Muscle of leg (tissue), 11 donors: ENCODE data around the gene MRTFB. TPM values are rescaled to one million over a fixed set of nuclear protein-coding genes. Genes with fewer than 3 reads are reported as not detected.

Source experiments
- DNase-seq: peaks from one replicate; pipeline ENCODE4 v3.0.0; 2013
- H3K27ac ChIP-seq: one replicate; pipeline ENCODE4 v1.5.1; 2013; ENCODE audit warnings: mild to moderate bottlenecking, low read length, control low read depth
- H3K27me3 ChIP-seq: one replicate; pipeline ENCODE4 v1.6.1; 2013; ENCODE audit warnings: low read length; ENCODE audit not compliant: control insufficient read depth, insufficient read depth
- H3K36me3 ChIP-seq: one replicate; pipeline ENCODE4 v1.6.1; 2013; ENCODE audit warnings: low read length; ENCODE audit not compliant: control insufficient read depth, insufficient read depth
- H3K4me1 ChIP-seq: one replicate; pipeline ENCODE4 v1.6.1; 2013; ENCODE audit warnings: low read length; ENCODE audit not compliant: control insufficient read depth, insufficient read depth
- H3K4me3 ChIP-seq: one replicate; pipeline ENCODE4 v1.5.1; 2013; ENCODE audit warnings: low read length, control low read depth
- H3K9me3 ChIP-seq: replicated peaks from 2 replicates; pipeline ENCODE4 v1.6.1; 2013; ENCODE audit warnings: low read depth, low read length; ENCODE audit not compliant: control insufficient read depth
- WGBS: methylation state at CpG from one replicate; pipeline ENCODE4 v1.1.5; 2013; ENCODE audit warnings: missing lambda C conversion rate; ENCODE audit not compliant: insufficient coverage; 5-methylcytosine and 5-hydroxymethylcytosine counted together
- polyA plus RNA-seq, 8 donors: library from polyadenylated mRNA; unstranded; fragments of 120-200 nt; gene quantifications; one replicate each; pipeline versions ENCODE4 v1.2.1 to v1.2.3, GENCODE V29; 2013; ENCODE audit warnings: inconsistent platforms in 1 of 8, low replicate concordance in 1 of 8; ENCODE audit not compliant: insufficient read length in 8 of 8, insufficient read depth in 1 of 8
- total RNA-seq: library from RNA; stranded (reverse); fragments of 120-200 nt; gene quantifications from one replicate; pipeline ENCODE4 v1.2.4, GENCODE V29; 2013

Gene MRTFB
- total and polyA plus RNA-seq, 9 donors, result 12.4 to 22.3 (median 17.0) TPM

GRCh38 chr16:14151256-14152030 is 80.3 kb downstream of the MRTFB start:
- Histone ChIP-seq H3K36me3 (no peaks in the 10 kb centered on the region), H3K27me3 (no peaks in the 10 kb centered on the region), H3K4me3 (no peak overlapping the region), H3K27ac (no peak overlapping the region), H3K9me3 (no peaks in the 10 kb centered on the region), H3K4me1 (no peaks in the 10 kb centered on the region)
- WGBS, result no CpG with 5 or more reads among the region's 2 CpGs
- DNase-seq, result peak; percentile 64

GRCh38 chr16:14155572-14156190 is 84.6 kb downstream of the MRTFB start:
- Histone ChIP-seq H3K27me3 (no peaks in the 10 kb centered on the region), H3K4me1 (no peaks in the 10 kb centered on the region), H3K27ac (no peak overlapping the region), H3K9me3 (no peaks in the 10 kb centered on the region), H3K4me3 (no peak overlapping the region), H3K36me3 (no peaks in the 10 kb centered on the region)
- 40% methylated on average over 4 of the region's 4 CpGs for WGBS
- DNase-seq, result no peak

GRCh38 chr16:14164916-14165662 is 94.0 kb downstream of the MRTFB start:
- no peaks in the 10 kb centered on the region for H3K4me1 ChIP-seq
- DNase-seq, result peak; percentile 53
- no peaks in the 10 kb centered on the region for H3K36me3 ChIP-seq
- H3K9me3 ChIP-seq, result no peaks in the 10 kb centered on the region
- no peak overlapping the region for H3K4me3 ChIP-seq
- no peak overlapping the region for H3K27ac ChIP-seq
- H3K27me3 ChIP-seq, result no peaks in the 10 kb centered on the region
- 56% methylated on average over 2 of the region's 5 CpGs for WGBS

- no peaks in the 10 kb centered on the region for H3K36me3 ChIP-seq
- no peaks in the 10 kb centered on the region for H3K9me3 ChIP-seq
- H3K4me3 ChIP-seq, result no peak overlapping the region
- DNase-seq, result no peak
- no peaks in the 10 kb centered on the region for H3K4me1 ChIP-seq
- H3K27ac ChIP-seq, result no peak overlapping the region
- WGBS, result no CpG with 5 or more reads among the region's 3 CpGs
- H3K27me3 ChIP-seq, result no peaks in the 10 kb centered on the region
Observed at GRCh38 chr16:14168146-14168545, 97.0 kb downstream of the MRTFB start.

DNA sequence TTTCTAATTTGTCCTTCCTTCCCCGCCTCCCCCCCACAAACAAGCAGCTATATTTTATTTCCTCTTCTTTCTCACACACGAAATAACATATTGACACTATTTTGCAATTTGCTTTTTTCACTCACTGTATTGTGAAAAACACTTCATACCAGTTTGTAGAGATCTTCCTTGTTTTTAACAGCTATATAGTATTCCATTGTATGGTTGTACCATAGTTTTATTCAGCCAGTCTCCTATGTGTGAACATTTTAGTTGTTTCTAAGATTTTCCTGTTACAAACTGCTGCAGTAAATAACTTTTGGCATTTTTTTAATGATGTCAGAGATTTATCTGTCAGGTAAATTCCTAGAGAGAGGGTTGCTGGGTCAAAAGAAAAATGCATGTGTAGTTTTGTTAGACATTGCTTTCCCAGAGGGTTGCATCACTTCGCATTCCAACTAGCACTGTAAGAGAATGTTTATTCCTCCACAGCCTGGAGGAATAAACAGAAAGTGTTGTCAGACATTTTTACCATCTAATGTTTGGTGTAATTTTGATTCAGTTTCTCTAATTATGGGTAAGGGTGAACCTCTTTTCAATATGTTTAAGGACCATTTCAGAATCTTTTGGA is 101.2 kb downstream of the MRTFB start:
- Histone ChIP-seq H3K4me3 (no peak overlapping the region), H3K27ac (no peak overlapping the region), H3K9me3 (no peaks in the 10 kb centered on the region), H3K27me3 (no peaks in the 10 kb centered on the region), H3K4me1 (no peaks in the 10 kb centered on the region), H3K36me3 (no peaks in the 10 kb centered on the region)
- WGBS, result 100% methylated on average over 2 of the region's 3 CpGs
- no peak for DNase-seq

DNA sequence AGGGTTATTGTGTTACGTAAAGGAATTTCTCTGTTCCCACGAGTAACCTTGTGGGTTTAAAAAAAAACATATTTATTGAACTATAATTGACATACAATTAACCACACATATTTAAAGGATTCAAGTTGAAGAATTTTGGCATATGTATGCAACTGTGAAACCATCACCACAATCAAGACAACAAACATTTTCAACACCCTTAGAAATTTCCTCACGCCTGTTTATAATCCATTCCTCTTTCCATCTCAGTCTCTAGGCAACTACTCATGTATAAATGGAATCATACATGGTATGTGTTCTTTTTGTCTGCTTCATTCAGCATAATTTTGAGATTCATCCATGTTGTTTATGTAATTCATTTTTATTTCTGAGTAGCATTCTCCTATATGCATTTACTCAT is 104.0 kb downstream of the MRTFB start:
- Histone ChIP-seq H3K4me3 (no peak overlapping the region), H3K9me3 (no peaks in the 10 kb centered on the region), H3K27ac (no peak overlapping the region), H3K4me1 (no peaks in the 10 kb centered on the region), H3K36me3 (no peaks in the 10 kb centered on the region), H3K27me3 (no peaks in the 10 kb centered on the region)
- WGBS, result no CpG with 5 or more reads among the region's 3 CpGs
- no peak for DNase-seq

DNA sequence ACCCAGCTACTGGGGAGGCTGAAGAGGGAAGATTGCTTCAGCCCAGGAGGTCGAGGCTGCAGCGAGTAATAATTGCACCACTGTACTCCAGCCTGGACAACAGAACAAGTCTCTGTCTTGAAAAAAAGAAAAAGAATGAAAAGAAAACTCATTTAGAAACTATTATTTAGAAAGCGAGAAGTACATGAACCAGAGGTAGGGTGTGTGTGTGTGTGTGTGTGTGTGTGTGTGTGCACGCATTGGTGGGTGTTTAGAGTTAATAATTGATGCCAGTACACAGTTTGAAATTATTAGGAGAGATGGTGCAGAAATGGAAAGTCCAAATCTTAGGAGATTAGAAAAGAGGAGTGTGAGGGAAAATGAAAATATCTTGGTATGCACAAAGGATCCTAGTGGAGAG is 106.6 kb downstream of the MRTFB start:
- no peak overlapping the region for H3K4me3 ChIP-seq
- WGBS, result 80% methylated on average over 1 of the region's 4 CpGs
- no peak for DNase-seq
- H3K27ac ChIP-seq, result no peak overlapping the region
- no peaks in the 10 kb centered on the region for H3K9me3 ChIP-seq
- no peaks in the 10 kb centered on the region for H3K4me1 ChIP-seq
- H3K36me3 ChIP-seq, result no peaks in the 10 kb centered on the region
- H3K27me3 ChIP-seq, result no peaks in the 10 kb centered on the region

DNA sequence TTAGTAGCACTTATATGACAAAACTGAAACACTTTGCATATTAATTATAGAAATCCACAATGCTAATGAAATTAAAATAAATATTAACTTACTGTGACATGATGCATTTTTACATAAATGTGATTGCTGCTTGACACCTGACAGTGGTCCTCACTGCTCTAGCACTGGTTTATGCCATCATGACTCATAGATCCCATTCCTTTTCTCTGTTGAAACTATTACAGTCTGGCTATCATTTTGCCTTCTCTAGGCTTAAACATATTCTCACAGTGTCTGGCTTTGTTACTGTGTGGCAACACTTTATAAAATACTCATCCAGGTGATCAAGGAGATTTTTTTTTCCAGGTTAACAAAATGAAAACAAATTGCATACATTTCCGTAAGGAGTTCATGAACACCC is 108.0 kb downstream of the MRTFB start:
- DNase-seq, result no peak
- H3K4me3 ChIP-seq, result no peak overlapping the region
- H3K27me3 ChIP-seq, result no peaks in the 10 kb centered on the region
- H3K36me3 ChIP-seq, result no peaks in the 10 kb centered on the region
- H3K9me3 ChIP-seq, result no peaks in the 10 kb centered on the region
- H3K27ac ChIP-seq, result no peak overlapping the region
- no peaks in the 10 kb centered on the region for H3K4me1 ChIP-seq
- WGBS, result no CpG with 5 or more reads among the region's 1 CpG

GRCh38 chr16:14180481-14180944 is 109.4 kb downstream of the MRTFB start:
- no peaks in the 10 kb centered on the region for H3K9me3 ChIP-seq
- 60% methylated on average over 1 of the region's 4 CpGs for WGBS
- no peaks in the 10 kb centered on the region for H3K4me1 ChIP-seq
- H3K27ac ChIP-seq, result no peak overlapping the region
- no peak overlapping the region for H3K4me3 ChIP-seq
- DNase-seq, result no peak
- H3K36me3 ChIP-seq, result no peaks in the 10 kb centered on the region
- no peaks in the 10 kb centered on the region for H3K27me3 ChIP-seq
